CD8-positive, alpha-beta memory T cell (primary cell): ENCODE results near the gene AGRN. TPM values are rescaled to one million over a fixed set of nuclear protein-coding genes. Genes with fewer than 3 reads are reported as not detected.
"Not testable (repeated sequence)": the region's sequence is repeated elsewhere in the genome, so short reads cannot be mapped to it uniquely, and the experiment has no call there.

Experiments
- CTCF ChIA-PET: fragments of 350-600 bp; sonication (Branson Sonifier 250); formaldehyde crosslinking; loops from one replicate; lab custom pipeline; 2021; ENCODE audit warnings: antibody characterized with exemption; lab: Charles Lee
- POLR2A ChIA-PET: fragments of 350-600 bp; sonication (Branson Sonifier 250); formaldehyde crosslinking; loops from one replicate; lab custom pipeline; 2021; ENCODE audit warnings: antibody characterized with exemption; lab: Charles Lee
- DNase-seq, 5 donors: peaks; one replicate each; pipeline versions ENCODE4 v3.0.0 to v3.0.0-alpha.2; 2020 to 2022; ENCODE audit warnings: mixed read lengths in 1 of 5
- H3K27ac ChIP-seq: one replicate; pipeline ENCODE4 v1.7.0; 2013; ENCODE audit warnings: low read depth, mild to moderate bottlenecking, low read length, moderate library complexity
- H3K27me3 ChIP-seq: 2 replicates; pipeline ENCODE4 v1.7.0; 2013; ENCODE audit warnings: low read length, mild to moderate bottlenecking; ENCODE audit not compliant: insufficient read depth, poor library complexity, severe bottlenecking
- H3K36me3 ChIP-seq: 2 replicates; pipeline ENCODE4 v1.7.0; 2013; ENCODE audit warnings: mild to moderate bottlenecking, low read length, moderate library complexity; ENCODE audit not compliant: insufficient read depth
- H3K4me1 ChIP-seq: 2 replicates; pipeline ENCODE4 v1.7.0; 2013; ENCODE audit warnings: mild to moderate bottlenecking, low read length, moderate library complexity; ENCODE audit not compliant: insufficient read depth
- H3K4me3 ChIP-seq: 2 replicates; pipeline ENCODE4 v1.7.0; 2013; ENCODE audit warnings: mild to moderate bottlenecking, low read length
- H3K9me3 ChIP-seq: 2 replicates; pipeline ENCODE4 v1.7.0; 2013; ENCODE audit warnings: mild to moderate bottlenecking, low read length
- H3K27ac Mint-ChIP-seq, 8 donors: one replicate each; pipeline ENCODE4 v1.8.0; 2020 to 2021; ENCODE audit warnings: mixed read lengths in 8 of 8, mild to moderate bottlenecking in 6 of 8, inconsistent platforms in 3 of 8, moderate library complexity in 3 of 8
- H3K27me3 Mint-ChIP-seq, 2 donors: one replicate each; pipeline ENCODE4 v1.8.0; 2020 to 2021; ENCODE audit warnings: mixed read lengths in 2 of 2, mild to moderate bottlenecking in 1 of 2, moderate library complexity in 1 of 2
- H3K36me3 Mint-ChIP-seq, 3 donors: one replicate each; pipeline ENCODE4 v1.8.0; 2020 to 2021; ENCODE audit warnings: mixed read lengths in 3 of 3, inconsistent platforms in 1 of 3, mild to moderate bottlenecking in 1 of 3
- H3K4me1 Mint-ChIP-seq, 3 donors: one replicate each; pipeline ENCODE4 v1.8.0; 2020 to 2021; ENCODE audit warnings: mixed read lengths in 3 of 3, inconsistent platforms in 1 of 3, mild to moderate bottlenecking in 1 of 3
- H3K4me3 Mint-ChIP-seq, 7 donors: one replicate each; pipeline ENCODE4 v1.8.0; 2020 to 2021; ENCODE audit warnings: mixed read lengths in 7 of 7, mild to moderate bottlenecking in 6 of 7, moderate library complexity in 4 of 7, inconsistent platforms in 2 of 7
- H3K9me3 Mint-ChIP-seq, 5 donors: one replicate each; pipeline ENCODE4 v1.8.0; 2020 to 2022; ENCODE audit warnings: mixed read lengths in 5 of 5, mild to moderate bottlenecking in 3 of 5, moderate library complexity in 2 of 5, inconsistent platforms in 1 of 5
- polyA plus RNA-seq: library from polyadenylated mRNA; unstranded; fragments of 300-500 nt; fragmentation: Illumina TruSeq; gene quantifications from one replicate; pipeline ENCODE4 v1.2.3, GENCODE V29; 2021
- total RNA-seq, 2 experiments: library from RNA; stranded (reverse); gene quantifications; one replicate each; pipeline ENCODE4 v1.2.3, GENCODE V29; 2021

Gene AGRN
- total and polyA plus RNA-seq, 3 experiments from 2014 or later: 7.1 to 8.0 TPM; not detected in 1

DNA sequence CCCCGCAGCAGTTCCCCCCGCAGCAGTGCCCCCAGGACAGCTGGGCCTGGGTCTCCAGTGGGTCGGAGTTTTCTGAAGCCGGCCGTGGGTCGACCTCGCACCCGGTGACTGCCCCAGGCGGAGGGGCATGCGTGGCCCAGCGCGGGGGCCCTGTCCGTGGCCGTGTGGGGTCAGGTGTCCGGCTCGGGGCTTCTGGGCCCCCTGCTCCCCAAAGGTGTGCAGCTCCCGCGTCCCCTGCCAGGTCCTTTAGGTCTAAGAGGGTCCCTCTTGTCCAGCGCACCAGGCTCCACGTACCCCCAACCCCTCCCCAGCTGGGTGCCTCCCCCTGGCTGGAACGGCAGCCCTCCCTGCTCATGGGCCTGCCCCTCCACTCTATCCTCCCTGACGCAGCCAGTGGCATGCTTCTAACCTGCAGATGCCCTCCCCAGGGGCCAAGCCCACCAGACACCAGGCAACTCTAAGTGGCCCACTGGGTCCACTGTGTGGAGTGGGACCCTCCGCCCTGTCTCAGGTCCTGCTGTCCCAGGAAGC is 14.1 kb upstream of the AGRN start:
- Histone ChIP-seq H3K36me3 (no peaks in the 10 kb centered on the region), H3K4me1 (peaks cover 15% of the 10 kb centered on the region), H3K27ac (no peak overlapping the region), H3K4me3 (no peak overlapping the region), H3K9me3 (no peaks in the 10 kb centered on the region), H3K27me3 (peaks cover 37% of the 10 kb centered on the region)
- Mint-ChIP-seq H3K36me3 (no peaks in the 10 kb centered on the region), H3K4me1 (peaks cover 10 to 17% (median 11%) of the 10 kb centered on the region in 3 donors), H3K9me3 (peaks cover 0 to 2% (median 0%) of the 10 kb centered on the region in 5 donors), H3K27me3 (peaks cover 22 to 45% of the 10 kb centered on the region in 2 donors), H3K27ac (no peak overlapping the region), H3K4me3 (no peak overlapping the region)
- ChIA-PET POLR2A (no interaction called here), CTCF (no interaction called here)
- peak in 1 of 5 donors; percentile 37 for DNase-seq

DNA sequence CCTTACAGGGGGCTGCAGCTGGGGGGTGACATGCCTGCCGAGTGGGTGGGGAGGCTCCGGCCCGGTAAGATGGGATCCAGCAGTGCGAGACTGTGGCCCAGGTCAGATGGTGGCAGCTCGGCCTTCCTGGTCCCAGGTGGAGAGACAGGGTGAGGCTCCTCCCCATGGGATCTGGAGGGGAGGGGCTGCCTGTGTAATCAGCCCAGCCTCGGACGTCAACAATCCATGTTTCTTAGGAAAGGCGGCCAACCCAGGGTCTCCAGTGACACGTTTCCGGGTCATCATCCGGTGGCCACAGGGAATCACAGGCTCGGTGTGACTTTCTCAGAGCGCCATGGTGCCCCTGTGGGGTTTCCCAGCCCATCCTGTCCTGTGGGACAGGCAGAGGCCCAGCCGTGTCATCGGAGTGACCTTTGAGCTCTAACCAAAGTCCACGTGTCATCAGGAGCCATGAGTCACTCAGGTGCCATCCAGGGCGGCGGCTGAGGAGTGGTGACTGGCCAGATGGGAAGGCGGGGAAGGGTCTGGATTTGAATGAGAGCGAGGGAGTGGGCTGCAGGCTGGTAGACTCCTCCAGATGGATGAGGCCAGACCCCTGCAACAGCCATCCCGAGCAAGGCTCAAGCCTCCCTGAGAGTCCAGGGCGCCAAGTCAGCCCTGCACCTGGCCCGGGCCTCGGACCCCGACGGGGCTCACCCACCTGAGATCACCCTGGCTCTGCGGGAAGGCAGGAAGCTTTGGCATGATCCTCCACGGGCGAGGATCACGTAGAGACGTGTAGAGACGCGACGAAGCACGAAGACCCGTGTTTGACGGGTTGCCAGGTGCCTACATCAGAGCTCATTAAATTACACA is 13.4 kb upstream of the AGRN start:
- Mint-ChIP-seq H3K4me1 (peaks cover 10 to 14% (median 11%) of the 10 kb centered on the region in 3 donors), H3K36me3 (no peaks in the 10 kb centered on the region), H3K27ac (no peak overlapping the region), H3K9me3 (peaks cover 0 to 2% (median 0%) of the 10 kb centered on the region in 5 donors), H3K27me3 (peaks cover 21 to 46% of the 10 kb centered on the region in 2 donors), H3K4me3 (no peak overlapping the region)
- Histone ChIP-seq H3K36me3 (no peaks in the 10 kb centered on the region), H3K4me1 (peaks cover 8% of the 10 kb centered on the region), H3K9me3 (no peaks in the 10 kb centered on the region), H3K27ac (no peak overlapping the region), H3K4me3 (no peak overlapping the region), H3K27me3 (peaks cover 30% of the 10 kb centered on the region)
- no peak for DNase-seq
- ChIA-PET POLR2A (interaction anchor here (0.5 kb wide), 1 partner anchor 19 kb away, joined by 3 read pairs; no protein-coding TSS in a partner anchor), CTCF (interaction anchor here (1.7 kb wide), 1 partner anchor 23 kb away, joined by 8 read pairs; no protein-coding TSS in a partner anchor)

DNA sequence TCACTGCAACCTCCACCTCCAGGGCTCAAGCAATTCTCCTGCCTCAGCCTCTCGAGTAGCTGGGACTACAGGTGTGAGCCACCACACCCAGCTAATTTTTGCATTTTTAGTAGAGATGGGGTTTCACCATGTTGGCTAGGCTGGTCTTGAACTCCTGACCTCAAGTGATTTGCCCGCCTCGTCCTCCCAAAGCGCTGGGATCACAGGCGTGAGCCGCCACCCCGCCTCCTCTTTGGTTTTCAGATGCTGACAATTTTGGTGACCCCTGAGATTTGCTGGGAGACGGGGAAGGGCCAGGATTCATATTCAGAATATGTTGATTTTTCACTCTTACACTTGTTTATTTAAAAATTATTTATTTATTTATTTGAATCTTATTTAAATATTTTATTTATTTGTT is 9.8 kb upstream of the AGRN start:
- H3K4me3 ChIP-seq, H3K36me3 Mint-ChIP-seq, H3K9me3 Mint-ChIP-seq, DNase-seq, H3K27me3 ChIP-seq, CTCF ChIA-PET, H3K9me3 ChIP-seq, H3K36me3 ChIP-seq, H3K27ac ChIP-seq, POLR2A ChIA-PET: not testable (repeated sequence)
- peaks cover 20 to 35% (median 23%) of the 10 kb centered on the region in 3 donors for H3K4me1 Mint-ChIP-seq
- peak overlapping the region in 1 of 8 donors; percentile 56 for H3K27ac Mint-ChIP-seq
- peak overlapping the region in 1 of 7 donors; percentile 54 for H3K4me3 Mint-ChIP-seq
- peaks cover 12 to 27% of the 10 kb centered on the region in 2 donors for H3K27me3 Mint-ChIP-seq
- peaks cover 23% of the 10 kb centered on the region for H3K4me1 ChIP-seq

DNA sequence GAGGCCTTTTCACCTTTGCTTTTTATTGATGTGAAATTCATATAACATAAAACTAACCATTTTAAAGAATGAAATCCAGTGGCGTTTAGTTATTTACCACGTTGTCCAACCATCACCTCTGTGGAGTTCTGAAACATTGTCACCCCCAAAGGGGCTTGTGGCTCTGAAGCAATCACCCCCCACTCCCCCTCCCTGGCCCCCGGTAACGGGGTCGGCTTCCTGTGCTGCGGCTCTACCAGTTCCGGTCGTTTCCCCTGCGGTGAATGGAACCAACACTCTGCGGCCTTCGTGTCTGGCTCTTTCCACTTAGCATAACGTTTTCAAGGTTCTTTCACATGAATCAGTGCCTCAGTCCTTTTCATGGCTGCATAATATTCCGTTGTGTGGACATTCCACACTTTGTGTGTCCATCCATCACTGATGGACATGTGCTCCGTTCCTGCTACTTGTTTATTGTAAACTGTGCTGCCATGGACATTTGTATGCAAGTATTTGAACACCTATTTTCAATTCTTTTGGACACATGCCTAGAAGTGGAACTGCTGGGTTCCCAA is 8.4 kb upstream of the AGRN start:
- no peak overlapping the region for H3K27ac ChIP-seq
- POLR2A ChIA-PET: no interaction called here
- no peaks in the 10 kb centered on the region for H3K9me3 Mint-ChIP-seq
- no peak overlapping the region for H3K4me3 ChIP-seq
- CTCF ChIA-PET: no interaction called here
- peaks cover 7 to 18% of the 10 kb centered on the region in 2 donors for H3K27me3 Mint-ChIP-seq
- peaks cover 21% of the 10 kb centered on the region for H3K4me1 ChIP-seq
- H3K4me3 Mint-ChIP-seq: peak overlapping the region in 4 of 7 donors; percentile 14 to 47 (median 26)
- peaks cover 0 to 8% (median 0%) of the 10 kb centered on the region in 3 donors for H3K36me3 Mint-ChIP-seq
- peaks cover 17 to 33% (median 21%) of the 10 kb centered on the region in 3 donors for H3K4me1 Mint-ChIP-seq
- DNase-seq: no peak
- H3K9me3 ChIP-seq: no peaks in the 10 kb centered on the region
- H3K27ac Mint-ChIP-seq: peak overlapping the region in 2 of 8 donors; percentile 32 to 56
- H3K27me3 ChIP-seq: no peaks in the 10 kb centered on the region
- no peaks in the 10 kb centered on the region for H3K36me3 ChIP-seq

DNA sequence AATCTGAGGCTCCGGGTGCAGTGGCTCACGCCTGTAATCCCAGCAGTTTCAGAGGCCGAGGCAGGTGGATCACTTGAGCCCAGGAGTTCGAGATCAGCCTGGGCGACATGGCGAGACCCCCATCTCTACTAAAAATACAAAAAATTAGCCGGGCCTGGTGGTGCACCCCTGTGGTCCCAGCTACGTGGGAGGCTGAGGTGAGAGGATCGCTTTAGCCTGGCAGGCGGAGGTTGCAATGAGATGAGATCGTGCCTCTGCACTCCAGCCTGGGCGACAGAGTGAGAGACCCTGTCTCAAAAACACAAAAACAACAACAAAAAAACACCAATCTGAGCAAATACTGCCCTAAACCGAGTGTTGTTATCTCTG is 7.2 kb upstream of the AGRN start:
- DNase-seq, POLR2A ChIA-PET: not testable (repeated sequence)
- H3K4me1 Mint-ChIP-seq: peaks cover 23 to 38% (median 26%) of the 10 kb centered on the region in 3 donors

DNA sequence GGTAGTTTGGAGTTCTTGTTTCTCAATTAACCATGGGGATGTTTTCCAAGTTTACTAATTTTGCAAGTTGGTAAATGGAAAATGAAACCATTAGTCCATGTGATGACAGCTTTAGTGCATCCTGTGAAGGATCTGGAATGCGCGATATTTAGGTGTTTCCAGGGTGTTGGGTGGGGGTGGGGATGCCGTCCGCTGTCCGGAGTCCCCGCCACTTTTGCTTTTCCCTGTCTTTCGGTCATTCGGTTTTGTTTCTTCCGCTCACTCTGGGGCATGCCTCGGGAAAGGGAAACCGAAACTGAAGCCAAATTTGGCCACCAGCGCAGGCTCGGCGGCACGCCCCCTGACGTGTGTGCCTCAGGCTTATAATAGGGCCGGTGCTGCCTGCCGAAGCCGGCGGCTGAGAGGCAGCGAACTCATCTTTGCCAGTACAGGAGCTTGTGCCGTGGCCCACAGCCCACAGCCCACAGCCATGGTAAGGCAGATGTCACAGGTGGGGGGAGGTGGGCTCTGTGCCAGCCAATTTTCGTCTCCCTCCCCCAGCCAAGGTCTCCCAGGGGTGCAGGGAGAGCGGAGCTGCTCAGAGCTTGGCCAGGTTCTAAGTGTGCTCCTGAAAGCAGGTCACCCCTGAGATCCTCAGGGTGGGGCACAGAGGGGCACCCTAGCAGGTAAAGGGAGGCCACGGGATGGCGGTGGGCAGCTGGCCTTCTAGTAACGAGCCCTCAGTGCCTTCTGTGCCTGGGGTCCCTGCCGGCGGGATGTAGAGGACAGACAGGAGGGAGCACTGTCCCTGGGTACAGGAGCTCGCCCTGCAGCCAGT is 6.6 kb upstream of the AGRN start, which contains the start of gene ISG15:
Gene ISG15 (plus strand): TSS at position 393 of the 817 bp plus-strand sequence. CDS start 77 bp downstream, at position 470.
- peak within 1 kb of the TSS; percentile 93 to 99 (median 98) for H3K27ac Mint-ChIP-seq
- H3K4me3 Mint-ChIP-seq: peak within 1 kb of the TSS; percentile 94 to 99 (median 97)
- peaks cover 3 to 12% of the 10 kb centered on the region in 2 donors for H3K27me3 Mint-ChIP-seq
- DNase-seq: peak; percentile 84 to 94 (median 87)
- peaks cover 21% of the 10 kb centered on the region for H3K4me1 ChIP-seq
- H3K36me3 Mint-ChIP-seq: peaks cover 0 to 8% (median 0%) of the 10 kb centered on the region in 3 donors
- ChIA-PET POLR2A (interaction anchor here (1.3 to 2.0 kb wide), 2 partner anchors 12 to 103 kb away, joined by 3 to 6 read pairs; partner anchors contain the start of gene C1orf159), CTCF (interaction anchor here (1.0 to 3.0 kb wide), 11 partner anchors 9 to 144 kb away, joined by 3 to 21 read pairs (median 5); no protein-coding TSS in a partner anchor)
- H3K9me3 Mint-ChIP-seq: no peaks in the 10 kb centered on the region
- H3K9me3 ChIP-seq: no peaks in the 10 kb centered on the region
- H3K4me1 Mint-ChIP-seq: peaks cover 23 to 38% (median 26%) of the 10 kb centered on the region in 3 donors
- peak within 1 kb of the TSS; percentile 83 for H3K27ac ChIP-seq
- H3K27me3 ChIP-seq: no peaks in the 10 kb centered on the region
- H3K36me3 ChIP-seq: no peaks in the 10 kb centered on the region
- H3K4me3 ChIP-seq: peak within 1 kb of the TSS; percentile 87

More for the DNA sequence above, 7.2 kb upstream of the AGRN start:
- H3K9me3 Mint-ChIP-seq, H3K36me3 ChIP-seq, H3K9me3 ChIP-seq, H3K36me3 Mint-ChIP-seq, H3K27me3 ChIP-seq: not testable (repeated sequence)
- Mint-ChIP-seq H3K27me3 (peaks cover 5 to 17% of the 10 kb centered on the region in 2 donors), H3K4me3 (peak overlapping the region; percentile 94 to 99 (median 97)), H3K27ac (peak overlapping the region; percentile 93 to 99 (median 98))
- H3K4me1 ChIP-seq: peaks cover 21% of the 10 kb centered on the region
- CTCF ChIA-PET: interaction anchor here (1.3 to 3.0 kb wide), 8 partner anchors 8 to 143 kb away, joined by 3 to 21 read pairs (median 6); no protein-coding TSS in a partner anchor
- H3K4me3 ChIP-seq: peak overlapping the region; percentile 87
- peak overlapping the region; percentile 83 for H3K27ac ChIP-seq
